Measurements from ENCODE around the gene ITGA11.

The ITGA11 gene

DNA sequence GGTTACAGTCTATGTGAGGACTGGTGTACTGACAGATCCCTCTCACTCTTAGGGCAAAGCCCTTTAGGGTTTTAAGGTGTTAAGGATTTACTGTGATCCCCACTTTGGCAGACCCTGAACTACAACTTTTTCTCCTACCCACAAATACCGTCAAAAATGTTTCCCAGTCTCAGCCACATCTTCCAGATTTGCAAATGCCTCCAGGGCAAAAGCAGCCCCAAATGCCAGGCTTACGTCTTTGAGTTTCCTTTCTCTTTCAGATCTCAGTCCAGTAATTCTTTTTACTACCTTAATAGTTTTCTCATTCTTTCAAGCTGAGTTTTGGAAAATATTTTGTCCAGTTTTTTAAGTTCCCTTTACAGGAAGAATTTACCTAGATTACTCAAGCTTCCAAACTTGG, 13.4 kb upstream of the ITGA11 start:
- no peak for DNase-seq (ENCODE audit: low spot score)

DNA sequence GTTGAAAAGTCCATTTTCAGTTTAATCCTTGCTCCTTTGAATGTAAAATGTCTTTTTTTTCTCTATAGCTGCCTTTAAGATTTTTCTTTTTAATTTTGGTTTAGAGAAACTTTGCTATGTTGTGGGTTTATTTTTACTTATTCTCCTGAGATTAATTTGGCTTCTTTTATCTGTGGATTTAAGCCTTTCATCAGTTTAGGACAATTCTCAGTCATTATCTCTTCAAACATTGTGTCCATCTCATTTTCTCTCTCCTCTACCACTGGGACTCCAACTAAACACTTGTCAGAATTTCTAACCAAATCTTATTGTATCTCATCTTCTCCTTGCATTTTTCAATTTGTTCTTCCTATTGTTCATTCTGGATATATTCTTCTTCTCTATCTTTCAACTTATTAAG, 12.4 kb upstream of the ITGA11 start:
- DNase-seq (ENCODE audit: low spot score): no peak

DNA sequence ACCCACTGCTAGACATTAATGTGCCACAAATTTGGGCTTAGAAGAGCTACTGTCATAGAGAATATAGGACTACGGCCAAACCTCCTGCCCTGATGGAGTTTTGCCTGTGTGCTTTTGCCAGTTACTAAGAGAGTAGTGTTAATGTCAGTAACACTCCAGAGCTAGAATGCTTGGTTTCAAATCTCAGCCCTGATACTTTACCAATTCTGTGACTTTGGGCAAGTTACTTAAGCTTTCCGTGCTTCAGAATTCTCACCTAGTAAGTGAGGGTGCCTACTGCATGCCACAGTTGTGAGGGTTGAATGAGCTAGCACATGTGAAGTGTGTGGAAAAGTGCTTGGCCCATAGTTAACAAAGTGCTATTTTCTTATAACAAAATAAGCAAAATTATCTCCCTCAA, 10.9 kb upstream of the ITGA11 start:
- DNase-seq (ENCODE audit: low spot score): no peak

DNA sequence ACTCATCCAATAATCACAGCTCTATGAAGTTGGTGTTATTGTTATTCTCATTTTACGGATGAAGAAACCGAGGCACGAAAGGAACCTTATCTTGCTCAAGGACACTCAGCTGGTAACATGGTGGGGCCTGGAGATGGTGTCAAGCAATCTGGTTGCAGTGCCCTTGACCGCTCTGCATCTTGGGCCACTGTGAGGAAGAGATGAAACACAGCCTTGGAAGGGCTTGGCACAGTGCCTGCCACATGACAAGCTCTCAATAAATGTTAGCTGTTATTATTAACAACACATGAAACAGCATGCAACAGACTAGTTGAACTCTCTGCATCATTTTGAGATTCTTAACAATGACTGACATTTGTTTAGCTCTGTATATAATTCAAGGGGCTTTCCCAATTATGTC, 10.1 kb upstream of the ITGA11 start:
- DNase-seq (ENCODE audit: low spot score): no peak

DNA sequence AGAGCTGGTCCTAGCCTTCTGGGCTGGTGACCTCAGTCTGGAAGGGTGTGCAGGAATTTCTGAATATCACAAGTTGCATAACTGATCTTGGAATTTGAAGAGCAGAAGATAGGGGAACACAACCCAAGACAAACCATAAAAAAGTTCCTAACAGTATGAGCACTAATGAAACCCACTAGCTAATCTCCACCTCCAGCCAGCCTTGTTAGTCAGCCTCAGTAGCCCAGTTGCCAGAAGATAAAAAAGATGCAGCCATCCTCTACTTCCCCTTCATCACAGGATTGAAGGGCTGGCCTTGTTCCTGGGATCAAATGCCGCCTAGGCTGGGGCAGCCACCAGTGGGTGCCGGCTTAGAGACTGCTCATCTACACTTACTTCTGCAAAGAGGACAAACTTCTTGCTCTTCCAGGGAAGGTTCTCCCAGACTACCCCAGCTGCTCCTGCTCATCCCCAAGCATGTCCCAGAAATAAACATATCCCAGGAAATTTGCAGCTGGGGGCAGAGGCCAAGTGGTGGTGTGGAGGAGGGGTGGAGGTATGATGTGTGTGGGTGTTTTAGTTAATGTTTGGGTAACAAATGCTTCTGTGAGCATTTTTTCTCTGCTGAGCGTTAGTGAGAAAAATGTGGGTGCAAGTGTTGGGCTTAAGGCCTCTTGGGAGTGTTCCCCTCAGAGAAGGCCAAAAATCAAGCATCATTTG, 9.2 kb upstream of the ITGA11 start:
- no peak for DNase-seq (ENCODE audit: low spot score)

DNA sequence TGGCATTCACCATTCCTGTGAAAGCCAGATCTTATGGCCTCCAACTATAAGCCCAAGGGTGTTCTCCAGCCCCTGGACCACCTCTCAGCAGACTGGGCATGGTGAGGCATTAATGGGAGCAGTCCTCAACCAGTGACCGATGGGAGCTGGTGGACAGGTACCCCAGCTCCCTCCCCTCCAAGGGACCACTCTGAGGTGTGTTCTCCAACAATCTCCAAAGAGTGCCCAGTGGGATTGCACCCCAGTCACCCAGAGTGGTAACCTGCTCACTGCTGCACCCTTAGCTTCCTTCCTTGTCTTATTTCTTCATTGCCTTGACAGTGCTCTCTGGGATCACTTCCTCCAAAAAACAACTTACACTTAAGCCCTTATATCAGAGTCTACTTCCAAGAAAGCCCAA, 8.2 kb upstream of the ITGA11 start:
- DNase-seq (ENCODE audit: low spot score): no peak

DNA sequence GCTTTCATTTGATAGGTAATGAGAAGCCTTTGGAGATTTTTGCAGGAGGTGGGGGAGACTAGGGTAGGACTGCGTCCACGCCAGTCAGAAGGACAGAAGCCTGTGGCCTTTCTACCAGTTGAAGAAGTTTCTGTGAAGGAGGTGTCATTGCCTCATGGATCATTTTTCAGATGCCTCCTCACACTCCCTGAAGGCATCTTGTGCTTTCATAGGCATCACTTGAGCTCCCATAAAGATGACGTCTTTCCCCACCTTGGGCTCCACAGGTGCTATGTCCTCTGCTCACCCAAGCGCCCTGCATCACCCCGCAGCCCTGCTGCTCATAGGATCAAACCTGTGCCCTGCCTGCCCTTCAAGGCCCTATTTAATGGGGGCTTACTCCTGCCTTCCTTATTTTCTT, 7.5 kb upstream of the ITGA11 start:
- no peak for DNase-seq (ENCODE audit: low spot score)

DNA sequence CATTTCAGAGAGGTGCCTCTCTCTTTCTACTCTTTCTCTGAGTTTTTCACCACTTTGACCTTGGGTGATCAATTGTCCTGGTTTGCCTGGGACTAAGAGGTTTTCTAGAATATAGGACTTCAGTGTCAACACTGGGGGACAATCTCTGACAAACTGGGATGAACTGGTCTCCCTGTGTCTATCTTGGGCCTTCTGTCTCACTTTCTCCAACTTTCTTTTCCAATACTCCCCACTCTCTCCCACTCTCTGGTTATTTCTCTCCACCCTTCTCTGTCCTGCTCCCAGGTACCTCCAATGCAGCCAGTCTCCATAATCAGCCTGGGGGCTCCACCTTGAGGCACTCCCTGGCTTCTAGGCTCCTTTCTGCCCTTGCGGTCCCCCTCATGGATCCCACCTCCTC, 4.7 kb upstream of the ITGA11 start:
- no peak for DNase-seq (ENCODE audit: low spot score)

DNA sequence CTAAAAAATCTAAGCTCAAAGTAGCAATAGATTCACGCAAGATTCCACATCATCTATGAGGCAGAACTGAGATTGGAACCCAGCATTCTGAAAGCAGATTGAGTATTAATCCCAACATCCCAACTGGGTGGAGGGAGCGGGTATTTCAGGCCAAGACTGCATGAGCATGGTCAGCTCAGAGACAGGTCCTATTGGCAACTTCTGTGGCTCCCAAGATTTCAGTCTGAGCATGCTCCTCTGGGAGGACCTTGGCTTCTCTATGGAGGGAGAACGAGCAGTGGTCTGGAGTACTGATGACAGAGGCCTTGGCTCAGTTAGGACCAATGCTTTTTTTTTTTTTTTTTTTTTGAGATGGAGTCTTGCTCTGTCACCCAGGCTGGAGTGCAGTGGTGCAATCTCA, 4.0 kb upstream of the ITGA11 start:
- DNase-seq (ENCODE audit: low spot score): no peak

DNA sequence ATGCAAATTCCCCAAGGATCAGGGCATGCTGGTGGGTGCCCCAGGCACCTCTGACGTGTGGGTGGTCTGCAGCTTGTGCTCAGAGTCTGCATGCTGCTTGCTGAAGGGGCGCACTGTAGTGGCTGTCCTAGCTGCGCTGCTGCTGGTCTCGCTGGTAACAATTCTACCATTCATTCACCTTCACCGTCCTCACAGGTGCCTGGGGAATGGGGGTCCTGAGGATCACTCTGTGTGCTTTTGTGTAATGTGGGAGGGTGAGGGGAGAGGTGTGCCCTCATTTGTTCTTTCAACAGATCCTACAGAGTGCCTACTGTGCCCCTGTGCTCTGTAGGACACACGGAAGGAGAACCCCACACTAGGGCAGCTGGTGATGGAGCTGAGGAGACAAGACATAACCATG, 2.1 kb upstream of the ITGA11 start:
- no peak for DNase-seq (ENCODE audit: low spot score)

DNA sequence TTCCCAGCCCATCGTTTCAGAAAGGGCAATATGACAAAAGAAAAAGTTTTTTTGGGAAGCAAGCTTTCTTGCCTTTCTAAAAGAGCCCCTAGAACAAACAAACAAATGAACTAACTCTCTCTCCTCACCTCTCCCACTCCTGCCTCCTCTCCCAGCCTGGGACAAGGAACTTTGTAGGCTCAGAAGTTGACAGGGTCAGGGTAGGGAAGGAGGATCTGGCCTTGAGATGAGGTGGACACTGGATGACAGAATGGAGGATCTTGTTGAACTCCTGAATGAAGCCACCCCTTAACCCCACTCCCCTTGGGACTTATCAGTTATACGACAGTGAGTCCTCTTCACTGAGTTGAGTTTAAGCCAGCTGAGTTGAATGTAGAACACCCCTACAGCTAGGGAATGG, 1.6 kb upstream of the ITGA11 start:
- no peak for DNase-seq (ENCODE audit: low spot score)

DNA sequence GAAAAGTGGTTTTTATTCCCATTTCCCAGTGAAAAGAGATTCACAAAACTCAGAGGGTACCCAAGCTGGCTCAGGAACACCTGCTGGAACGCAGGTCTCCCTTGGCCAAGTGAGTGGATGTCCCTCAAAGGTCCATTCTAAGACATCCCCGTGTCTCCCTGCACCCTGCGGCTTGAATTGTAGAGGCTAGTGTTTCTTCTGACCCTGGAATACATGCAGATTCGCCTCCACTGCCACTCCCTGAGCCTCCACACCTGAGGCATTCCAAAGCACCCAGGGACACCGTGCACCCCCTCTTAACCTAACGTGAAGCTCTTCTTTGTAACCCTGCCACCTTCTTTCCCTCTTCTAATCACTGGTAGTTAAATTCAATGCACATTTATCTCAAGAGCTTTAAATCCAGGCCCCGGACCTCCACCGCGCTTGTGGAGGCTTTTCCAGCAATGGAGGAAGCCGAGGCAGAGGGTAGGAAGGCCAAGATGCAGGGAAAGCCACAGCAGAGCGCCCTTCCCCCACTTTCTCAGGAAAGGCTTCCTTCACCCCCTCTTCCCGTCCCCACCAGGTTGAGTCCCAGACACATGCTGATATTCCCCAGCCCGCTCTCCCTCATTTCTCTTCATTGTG, 590 bp upstream of the ITGA11 start:
- DNase-seq (ENCODE audit: low spot score): no peak

DNA sequence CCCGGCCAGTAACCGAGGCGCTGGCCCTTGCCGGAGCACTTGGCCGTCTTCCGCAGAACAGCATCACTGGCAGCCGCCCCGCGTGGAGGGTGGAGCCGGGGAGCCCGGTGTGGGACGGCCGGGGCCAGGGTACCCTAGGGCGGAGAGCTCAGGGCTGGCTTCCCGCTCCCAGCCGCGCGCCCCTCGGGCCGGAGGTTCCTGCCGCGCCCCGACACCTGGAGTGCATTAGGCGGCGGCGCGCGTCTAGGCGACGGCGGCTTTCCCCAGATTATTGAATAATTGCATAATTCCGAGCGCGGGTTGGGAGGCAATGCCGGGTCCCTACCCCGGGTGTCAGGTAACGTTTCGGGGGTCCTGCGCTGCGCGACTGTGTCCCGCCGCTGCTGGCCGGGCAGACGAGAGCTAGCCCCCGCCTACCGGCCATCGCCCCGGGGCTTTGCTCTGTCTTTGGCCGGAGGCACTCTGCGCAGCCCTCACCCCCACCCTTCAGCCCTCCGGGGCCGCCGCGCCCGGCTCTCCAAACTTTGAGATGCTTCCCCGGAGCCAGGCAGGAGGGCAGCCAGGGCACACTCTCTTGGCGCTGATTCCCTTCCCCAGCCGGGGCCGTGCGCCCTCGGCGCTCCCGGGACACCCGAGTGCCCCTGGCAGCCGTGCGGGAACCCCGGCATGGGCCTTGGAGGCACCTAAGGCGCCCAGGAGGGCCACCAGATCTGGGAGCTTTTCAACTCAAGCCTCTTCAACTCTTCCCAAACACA, 749 bp downstream of the ITGA11 start:
- no peak for DNase-seq (ENCODE audit: low spot score)

DNA sequence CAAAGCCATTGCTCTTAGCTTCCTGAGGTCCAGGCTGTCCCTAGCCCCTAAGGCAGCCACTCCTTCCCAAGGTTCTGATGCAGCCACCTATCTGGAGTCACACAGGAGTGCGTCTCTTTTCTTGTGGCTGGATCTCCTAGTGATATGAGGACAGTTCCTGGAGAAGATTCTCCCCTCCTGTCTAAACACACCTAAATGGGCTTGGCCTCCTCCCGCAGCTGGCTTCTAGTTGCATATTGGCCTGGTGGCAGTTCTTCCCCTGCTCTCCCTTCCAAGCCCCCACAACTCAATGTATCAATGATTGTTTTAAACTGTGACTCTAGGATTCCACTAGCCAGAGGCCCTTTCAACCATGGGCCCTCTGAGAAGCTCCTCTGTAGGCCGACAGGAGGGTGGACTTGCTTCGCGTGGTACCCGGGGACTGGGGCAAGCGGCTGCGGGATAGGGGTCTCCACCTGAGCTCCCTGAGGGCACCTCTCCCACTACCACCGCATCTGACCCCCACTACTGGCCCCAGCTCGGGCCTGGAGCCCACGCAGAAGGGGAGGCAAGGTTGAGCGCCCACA, 1.4 kb downstream of the ITGA11 start:
- no peak for DNase-seq (ENCODE audit: low spot score)

DNA sequence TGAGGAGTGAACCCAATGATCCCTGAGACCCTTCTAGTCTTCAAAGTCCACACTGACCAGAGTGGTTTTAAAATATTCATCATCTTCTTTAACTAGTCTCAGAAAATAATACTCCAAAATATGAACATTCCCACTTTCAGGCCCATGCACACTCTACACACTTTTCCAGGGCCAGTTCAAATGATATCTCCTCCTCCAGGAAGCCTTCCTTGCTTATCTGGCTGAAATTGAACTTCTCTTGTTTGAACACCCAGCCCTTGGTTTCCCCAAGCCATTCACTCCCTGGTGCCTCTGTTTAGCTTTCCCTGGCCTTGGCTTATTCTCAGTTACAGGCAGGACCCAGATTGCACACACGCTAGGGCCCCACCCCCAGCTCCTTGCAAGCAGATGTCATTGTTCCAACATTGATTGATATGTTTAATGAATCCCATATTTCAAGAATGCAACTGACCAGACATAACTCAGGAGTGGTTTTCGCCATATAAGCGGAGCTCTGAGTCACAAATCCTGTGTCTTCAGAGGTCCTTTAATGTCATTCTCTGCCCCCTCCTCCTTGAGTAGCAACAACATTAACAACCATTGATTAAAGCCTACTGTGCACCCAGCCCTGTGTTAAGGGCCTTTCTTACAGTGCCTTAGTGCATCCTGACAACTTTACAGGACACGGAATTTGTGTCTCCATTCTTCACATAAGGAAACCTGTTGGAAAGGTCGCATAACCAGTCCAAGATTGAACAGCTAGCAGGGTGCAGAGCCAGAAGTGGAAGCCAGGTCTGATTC, 2.1 kb downstream of the ITGA11 start:
- no peak for DNase-seq (ENCODE audit: low spot score)

DNA sequence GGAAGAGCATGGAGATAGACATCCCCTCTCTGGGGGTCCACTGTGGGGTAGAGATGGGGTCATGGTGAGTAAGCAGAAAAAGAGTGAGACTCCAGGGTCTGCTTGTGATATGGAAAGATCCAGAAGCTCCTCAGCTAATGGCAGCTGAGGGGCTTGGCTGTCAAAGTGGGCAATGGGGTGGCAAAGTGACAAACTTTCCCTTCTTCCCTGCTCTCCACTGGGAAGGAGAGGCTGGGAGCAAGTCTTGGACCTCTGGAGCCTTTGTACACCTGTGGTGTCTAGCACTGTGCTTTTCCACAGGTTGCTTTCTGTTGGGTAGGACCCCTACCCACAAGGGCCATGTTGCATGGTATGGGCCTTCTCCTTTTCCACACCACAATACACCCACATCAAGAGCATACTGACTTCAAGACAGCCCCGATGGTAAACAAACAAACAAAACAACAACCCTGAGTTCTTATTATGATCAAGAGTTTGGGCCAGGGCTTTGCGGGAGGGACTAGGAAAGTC, 3.5 kb downstream of the ITGA11 start:
- no peak for DNase-seq (ENCODE audit: low spot score)

DNA sequence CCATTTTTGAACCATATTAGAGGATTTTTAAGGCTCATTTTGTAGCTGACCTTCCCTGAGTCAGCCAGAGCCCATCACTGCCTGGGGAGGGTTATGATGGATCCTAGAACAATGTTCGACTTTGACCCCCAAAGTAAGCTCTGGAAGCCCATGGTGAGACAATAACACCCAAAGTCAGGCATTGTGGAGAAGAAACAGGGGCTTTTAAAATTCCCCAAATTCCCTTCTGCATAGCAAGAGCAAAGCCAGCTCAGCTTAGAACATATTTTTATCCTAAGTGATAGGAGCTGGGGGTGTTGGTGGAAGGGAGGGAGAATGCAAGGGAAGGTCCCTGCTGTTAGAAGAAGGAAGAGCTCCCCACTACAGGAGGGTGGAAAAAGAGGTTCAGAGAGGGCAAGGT, 4.0 kb downstream of the ITGA11 start:
- DNase-seq (ENCODE audit: low spot score): no peak

DNA sequence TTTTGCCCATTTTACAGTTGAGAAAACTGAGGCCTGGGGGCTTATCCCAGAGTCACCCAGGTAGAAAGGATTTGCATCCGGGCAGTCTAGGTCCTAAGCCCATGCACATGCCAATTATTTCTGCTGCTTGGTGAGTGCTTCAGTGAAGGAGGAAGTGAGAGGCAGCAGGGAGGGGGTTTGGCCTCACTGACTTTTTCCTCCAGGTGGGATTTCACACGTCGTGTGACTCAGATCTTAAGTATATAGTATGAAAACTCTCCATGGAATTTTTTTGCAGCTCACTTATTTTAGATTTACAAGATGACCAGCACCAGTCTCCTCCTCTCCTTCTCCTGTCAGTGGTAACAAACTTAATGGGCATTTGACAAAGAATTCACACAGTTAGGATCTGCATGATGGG, 4.6 kb downstream of the ITGA11 start:
- DNase-seq (ENCODE audit: low spot score): no peak

DNA sequence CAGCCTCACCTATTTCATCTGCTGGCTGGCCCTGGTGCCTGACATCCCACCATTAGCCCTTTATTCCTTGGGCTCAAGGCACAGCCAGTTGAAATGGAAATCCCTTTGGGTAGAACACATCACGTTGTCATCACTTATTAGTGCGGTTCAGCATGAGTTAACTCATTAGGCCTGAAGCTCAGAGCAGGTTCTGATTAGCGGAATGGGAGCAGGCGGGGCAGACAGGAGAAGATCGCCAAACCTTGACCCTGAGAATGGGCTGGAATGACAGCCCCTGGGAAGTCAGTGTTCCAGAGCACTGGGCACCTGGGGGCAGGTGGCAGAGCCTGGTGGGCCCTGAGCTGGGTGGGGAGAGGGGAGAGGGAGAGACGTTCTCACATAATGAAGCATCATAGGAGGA, 5.8 kb downstream of the ITGA11 start:
- DNase-seq (ENCODE audit: low spot score): no peak

DNA sequence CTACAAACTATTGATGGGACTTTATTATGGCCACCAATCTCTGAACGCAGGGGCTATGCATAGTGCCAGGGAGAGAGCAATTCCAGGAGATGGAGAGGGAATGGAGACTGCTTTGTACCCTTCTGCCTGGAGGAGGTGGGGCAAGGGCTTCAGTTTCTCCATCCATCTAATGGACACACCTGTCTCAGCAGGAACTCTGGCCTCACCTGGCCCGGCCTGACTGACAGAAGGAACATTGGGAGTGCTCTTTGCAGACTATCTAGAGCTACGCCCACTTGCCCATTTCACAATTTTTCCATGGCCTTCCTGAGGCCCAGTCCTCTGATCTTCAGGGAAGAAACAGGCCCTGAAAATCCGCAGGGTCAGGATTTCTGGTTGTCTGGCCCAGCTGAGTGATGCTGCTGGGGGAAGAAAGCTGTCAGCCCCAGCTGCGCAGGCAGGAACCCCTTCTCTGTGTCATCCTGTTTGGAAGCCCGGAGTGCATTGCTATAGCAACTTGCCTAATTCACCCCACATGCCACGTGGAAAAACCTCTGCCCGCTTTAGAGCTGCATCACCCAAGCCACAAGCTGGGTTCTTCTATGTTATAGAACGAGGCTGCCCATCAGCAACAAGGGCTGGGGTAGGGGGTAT, 6.4 kb downstream of the ITGA11 start:
- no peak for DNase-seq (ENCODE audit: low spot score)

DNA sequence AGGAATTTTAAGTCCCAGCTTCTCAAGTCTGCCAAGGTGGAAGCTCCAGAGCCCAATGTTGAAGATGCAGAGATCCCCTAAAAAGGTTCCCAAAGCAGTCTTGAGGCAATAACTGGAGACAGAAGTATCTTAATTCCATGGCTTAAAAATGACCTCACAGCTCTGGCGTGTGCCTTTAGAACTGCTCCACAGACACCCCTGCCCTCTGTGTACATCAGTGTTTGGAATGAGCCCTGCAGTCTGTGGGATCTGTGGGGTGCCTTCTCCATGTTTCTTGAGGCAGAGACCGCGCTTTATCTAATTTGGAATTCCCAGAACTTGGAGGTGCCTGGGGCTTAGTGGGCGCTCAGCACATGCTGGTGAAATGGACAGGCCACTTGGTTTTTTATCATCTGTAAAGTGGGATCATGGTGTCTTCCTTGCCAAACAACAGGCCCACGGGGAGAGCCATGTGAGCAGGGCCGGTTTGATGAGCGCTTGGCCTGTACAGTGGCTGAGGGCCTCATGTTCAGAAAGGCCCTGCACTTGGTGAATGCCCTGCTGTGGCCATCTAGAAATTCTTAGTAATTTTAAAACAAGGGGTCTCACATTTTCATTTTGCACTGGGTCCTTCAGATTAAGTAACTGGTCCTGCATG, 7.1 kb downstream of the ITGA11 start:
- DNase-seq (ENCODE audit: low spot score): no peak
